Upper lobe of right lung (tissue), 1 donor: Measurements from ENCODE around the gene NOL3. TPM values are rescaled to one million over a fixed set of nuclear protein-coding genes. Genes with fewer than 3 reads are reported as not detected.

ENCODE experiments used
- ATAC-seq: fragments of 200-7000 bp; cut with Tn5 transposase; one replicate; pipeline ENCODE4 v1.9.1; 2020; ENCODE audit warnings: mild to moderate bottlenecking, moderate library complexity
- DNase-seq: peaks from one replicate; pipeline ENCODE4 v3.0.0-alpha.2; 2020
- H3K27ac ChIP-seq: fragments of 200-600 bp; one replicate; pipeline ENCODE4 v1.8.0; 2022
- H3K27me3 ChIP-seq: fragments of 200-600 bp; one replicate; pipeline ENCODE4 v1.8.0; 2022; ENCODE audit warnings: mild to moderate bottlenecking
- H3K36me3 ChIP-seq: fragments of 200-600 bp; one replicate; pipeline ENCODE4 v1.8.0; 2022
- H3K4me1 ChIP-seq: fragments of 200-600 bp; one replicate; pipeline ENCODE4 v1.8.0; 2022
- H3K4me3 ChIP-seq: fragments of 200-600 bp; one replicate; pipeline ENCODE4 v1.8.0; 2022; ENCODE audit warnings: mild to moderate bottlenecking
- H3K9me3 ChIP-seq: fragments of 200-600 bp; one replicate; pipeline ENCODE4 v1.8.0; 2022
- CTCF ChIP-seq: fragments of 200-600 bp; IDR thresholded peaks from one replicate; pipeline ENCODE4 v1.8.0; 2022; ENCODE audit warnings: antibody characterized with exemption
- intact Hi-C: fragments of 100-400 bp; cut with DNase I; formaldehyde crosslinking; loops from one replicate; pipeline ENCODE4 v1.11.0; 2022
- total RNA-seq: library from RNA; stranded (reverse); fragmentation: NEBNext Ultra II Directional; extraction: Animal tissue kit (Norgen Biotek cat#: 25700); gene quantifications from one replicate; pipeline ENCODE4 v1.2.1, GENCODE V29; 2021
- donor health status: DM: no; HTN: yes; CAD: no; lungs with severe emphysema.

Gene NOL3
- total RNA-seq, 1 donor from 2014 or later: 59.7 TPM

GRCh38 chr16:67166110-67166547 is 4.2 kb upstream of the NOL3 start:
- Histone ChIP-seq H3K4me1 (peaks cover 67% of the 10 kb centered on the region), H3K4me3 (no peak overlapping the region), H3K27me3 (peaks cover 18% of the 10 kb centered on the region), H3K36me3 (no peaks in the 10 kb centered on the region), H3K9me3 (no peaks in the 10 kb centered on the region), H3K27ac (no peak overlapping the region)
- DNase-seq (no peak), ATAC-seq (no peak)
- intact Hi-C loops: no loop called here
- TF ChIP-seq CTCF: no peak

- Histone ChIP-seq H3K9me3 (no peaks in the 10 kb centered on the region), H3K27me3 (peaks cover 18% of the 10 kb centered on the region), H3K4me3 (no peak overlapping the region), H3K27ac (no peak overlapping the region), H3K36me3 (no peaks in the 10 kb centered on the region), H3K4me1 (peaks cover 67% of the 10 kb centered on the region)
- TF ChIP-seq CTCF: no peak
- ATAC-seq: no peak
- no peak for DNase-seq
- intact Hi-C loops: no loop called here
Measured at GRCh38 chr16:67166598-67167168, 3.7 kb upstream of the NOL3 start.

GRCh38 chr16:67167588-67167987 is 2.8 kb upstream of the NOL3 start:
- no peak overlapping the region for H3K27ac ChIP-seq
- ATAC-seq: no peak
- H3K27me3 ChIP-seq: peaks cover 17% of the 10 kb centered on the region
- no peaks in the 10 kb centered on the region for H3K9me3 ChIP-seq
- H3K36me3 ChIP-seq: no peaks in the 10 kb centered on the region
- H3K4me1 ChIP-seq: peaks cover 58% of the 10 kb centered on the region
- intact Hi-C loops: no loop called here
- TF ChIP-seq CTCF: no peak
- DNase-seq: no peak
- H3K4me3 ChIP-seq: no peak overlapping the region

GRCh38 chr16:67169011-67169451 is 1.3 kb upstream of the NOL3 start:
- Histone ChIP-seq H3K27ac (no peak overlapping the region), H3K36me3 (no peaks in the 10 kb centered on the region), H3K27me3 (peaks cover 7% of the 10 kb centered on the region), H3K4me1 (peaks cover 56% of the 10 kb centered on the region), H3K4me3 (no peak overlapping the region), H3K9me3 (no peaks in the 10 kb centered on the region)
- DNase-seq: no peak
- ATAC-seq: no peak
- intact Hi-C loops: no loop called here
- no peak for TF ChIP-seq CTCF

GRCh38 chr16:67169642-67170167 is 633 bp upstream of the NOL3 start:
- peak overlapping the region; percentile 57 for H3K4me3 ChIP-seq

More at GRCh38 chr16:67169642-67170167, 633 bp upstream of the NOL3 start:
- intact Hi-C loops: no loop called here
- no peak for ATAC-seq
- TF ChIP-seq CTCF: peak; percentile 62
- no peak for DNase-seq
- H3K36me3 ChIP-seq: no peaks in the 10 kb centered on the region
- H3K27me3 ChIP-seq: peaks cover 5% of the 10 kb centered on the region
- peak overlapping the region; percentile 93 for H3K27ac ChIP-seq
- no peaks in the 10 kb centered on the region for H3K9me3 ChIP-seq
- H3K4me1 ChIP-seq: peaks cover 56% of the 10 kb centered on the region
